Left colon (tissue), 2 donors: ENCODE measurements around the gene ART1. TPM values are rescaled to one million over a fixed set of nuclear protein-coding genes. Genes with fewer than 3 reads are reported as not detected.
"Not testable (repeated sequence)": the region's sequence is repeated elsewhere in the genome, so short reads cannot be mapped to it uniquely, and the experiment has no call there.

Source experiments
- ATAC-seq: fragments of 200-7000 bp; cut with Tn5 transposase; one replicate; pipeline ENCODE4 v1.9.1; 2020; ENCODE audit warnings: mild to moderate bottlenecking, moderate library complexity
- DNase-seq, 2 donors: peaks; one replicate each; pipeline ENCODE4 v3.0.0-alpha.2; 2020
- intact Hi-C, 2 donors: fragments of 100-400 bp; cut with DNase I in 1 of 2; cut with micrococcal nuclease in 1 of 2; formaldehyde crosslinking; loops; one replicate each; pipeline versions ENCODE4 v1.11.2 to v1.14.0; 2022; cut with DNase I, micrococcal nuclease
- long read RNA-seq: library from polyadenylated mRNA; unstranded; transcript quantifications from one replicate; pipeline ENCODE4 v2.0.0, GENCODE V29; 2021
- total RNA-seq, 2 donors: library from RNA; stranded (reverse); fragmentation: NEBNext Ultra II Directional; extraction: Animal tissue kit (Norgen Biotek cat#: 25700); gene quantifications; one replicate each; pipeline ENCODE4 v1.2.1, GENCODE V29; 2021
- donor health status: DM: no; HTN: no; CAD: no.
- donor health status: DM: yes; HTN: yes; CAD: no.

Gene ART1
- total RNA-seq = not detected
- long read RNA-seq = 0 reads

DNA sequence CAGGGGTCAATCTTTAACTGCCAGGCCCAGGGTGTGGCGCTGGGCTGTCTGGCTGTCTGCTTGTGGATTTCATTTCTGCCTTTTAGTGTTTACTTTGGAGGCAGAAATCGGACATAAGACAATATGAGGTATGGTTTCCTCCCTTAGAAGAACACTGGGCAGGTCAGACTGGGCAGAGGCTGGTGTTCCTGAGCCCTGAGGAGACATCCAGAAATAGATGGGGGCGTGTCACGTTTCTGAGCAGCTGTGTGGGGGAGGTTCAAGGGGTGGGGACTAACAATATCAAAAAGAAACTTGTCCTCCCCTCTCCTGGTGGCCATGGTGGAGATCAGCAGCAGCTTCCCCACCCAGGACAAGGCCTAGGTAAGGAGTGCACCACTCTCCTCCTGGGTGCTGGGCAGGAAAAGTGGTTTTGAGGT, at the start of gene ART1:
TSS of gene ART1 (plus strand) at position 312 of the 419 bp plus-strand sequence. CDS start 14,086 bp downstream, outside the sequence.
- intact Hi-C loops = no loop called here
- ATAC-seq (peak; percentile 59), DNase-seq (peak in 1 of 2 donors; percentile 11)

DNA sequence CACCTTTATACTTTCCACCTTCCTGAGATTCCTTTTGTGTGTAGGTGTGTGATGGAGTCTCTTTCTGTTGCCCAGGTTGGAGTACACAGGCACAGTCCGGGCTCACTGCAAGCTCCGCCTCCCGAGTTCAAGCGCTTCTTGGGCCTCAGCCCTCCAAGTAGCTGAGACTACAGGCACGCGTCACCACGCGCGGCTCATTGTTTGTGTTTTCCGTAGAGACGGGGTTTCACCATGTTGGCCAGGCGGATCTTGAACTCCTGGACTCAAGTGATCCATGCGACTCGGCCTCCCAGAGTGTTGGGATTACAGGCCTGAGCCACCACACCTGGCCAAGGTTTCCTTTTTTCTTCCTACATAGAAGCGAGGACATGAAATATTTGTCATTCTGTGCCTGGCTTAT, 47.2 kb upstream of the ART1 start:
- DNase-seq, intact Hi-C loops, ATAC-seq: not testable (repeated sequence)

DNA sequence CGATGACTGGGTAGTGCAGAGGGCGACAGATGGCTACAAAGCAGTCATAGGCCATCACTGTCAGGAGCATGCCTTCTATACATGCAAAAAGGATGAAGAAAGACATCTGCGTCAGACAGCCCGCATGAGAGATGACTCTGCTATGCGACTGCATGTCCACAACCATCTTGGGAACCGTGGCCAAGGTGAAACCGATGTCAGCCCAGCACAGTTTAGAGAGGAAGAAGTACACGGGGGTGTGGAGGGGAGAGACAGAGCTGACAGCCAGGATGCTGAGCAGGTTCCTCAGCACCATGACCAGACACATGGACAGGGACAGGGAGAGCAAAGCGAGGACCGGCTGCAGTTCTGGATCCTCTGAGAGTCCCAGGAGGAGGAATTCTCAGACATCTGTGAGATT, 44.7 kb upstream of the ART1 start:
- ATAC-seq, intact Hi-C loops, DNase-seq: not testable (repeated sequence)

DNA sequence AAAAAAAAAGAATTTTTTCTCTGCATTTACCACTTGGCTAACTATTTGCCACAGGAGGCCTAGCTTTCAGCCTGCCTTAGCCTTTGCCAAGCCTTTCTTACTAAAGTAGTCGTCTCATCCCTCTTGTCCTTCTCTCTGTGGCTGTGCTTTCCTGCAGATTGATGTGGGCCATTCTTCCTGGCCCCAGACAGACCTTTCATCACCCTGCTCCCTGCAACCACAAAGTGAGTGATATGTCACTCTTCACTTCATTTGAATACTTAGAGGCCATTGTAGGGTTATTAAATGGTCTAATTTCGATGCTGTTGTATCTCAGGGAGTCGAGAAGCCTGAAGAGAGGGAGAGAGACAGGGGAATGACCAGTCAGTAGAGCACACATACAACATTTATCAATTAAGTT, 40.8 kb upstream of the ART1 start:
- intact Hi-C loops = no loop called here
- ATAC-seq (no peak), DNase-seq (no peak)

GRCh38 chr11:3605283-3605662, 39.7 kb upstream of the ART1 start:
- DNase-seq (no peak), ATAC-seq (no peak)
- intact Hi-C loops = no loop called here

DNA sequence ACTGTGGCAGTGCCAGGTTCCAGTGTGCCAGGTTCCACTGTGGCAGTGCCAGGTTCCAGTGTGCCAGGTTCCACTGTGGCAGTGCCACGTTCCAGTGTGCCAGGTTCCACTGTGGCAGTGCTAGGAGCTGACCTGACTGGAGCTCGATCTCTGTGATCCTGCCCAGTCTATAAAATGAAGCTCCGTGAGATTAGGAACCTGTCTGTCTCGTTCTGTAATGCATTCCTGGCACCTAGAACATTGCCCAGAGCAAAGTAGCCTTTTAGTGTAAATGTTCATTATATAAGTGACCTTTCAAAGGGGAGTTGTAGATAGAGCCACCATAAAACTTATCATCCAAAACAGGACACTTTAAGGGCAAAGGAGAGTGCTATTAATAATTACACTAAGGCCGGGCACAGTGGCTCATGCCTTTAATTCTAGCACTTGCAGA, 39.1 kb upstream of the ART1 start:
- intact Hi-C loops = no loop called here
- DNase-seq = no peak
- ATAC-seq = peak; percentile 69

- ATAC-seq (peak; percentile 74), DNase-seq (no peak)
These were observed 35.3 kb upstream of the ART1 start for GRCh38 chr11:3609416-3610265.

DNA sequence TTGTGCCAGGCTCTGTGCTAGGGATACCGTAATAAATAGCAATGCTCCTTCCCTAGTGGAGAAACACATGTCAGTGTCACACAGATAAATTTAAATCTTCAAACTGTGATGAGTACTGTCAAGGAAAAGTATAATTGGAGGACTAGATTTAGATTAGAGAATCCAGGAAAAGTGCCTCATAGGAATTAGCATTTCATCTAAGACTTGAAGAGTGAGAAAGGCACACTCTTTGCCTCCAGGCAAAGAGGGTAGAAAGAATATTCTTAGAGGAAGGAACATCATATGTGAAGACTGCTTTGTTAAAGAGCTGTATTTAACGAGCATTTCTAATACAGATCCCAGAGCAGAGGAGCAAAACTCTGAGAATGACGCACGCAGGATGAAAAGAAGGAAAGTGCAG, 34.1 kb upstream of the ART1 start:
- intact Hi-C loops = no loop called here
- ATAC-seq = no peak
- no peak for DNase-seq

More at GRCh38 chr11:3609416-3610265, 35.3 kb upstream of the ART1 start:
- intact Hi-C loops = no loop called here

- DNase-seq (no peak), ATAC-seq (no peak)
- intact Hi-C loops = no loop called here
These were observed 32.8 kb upstream of the ART1 start for GRCh38 chr11:3611976-3612678.

DNA sequence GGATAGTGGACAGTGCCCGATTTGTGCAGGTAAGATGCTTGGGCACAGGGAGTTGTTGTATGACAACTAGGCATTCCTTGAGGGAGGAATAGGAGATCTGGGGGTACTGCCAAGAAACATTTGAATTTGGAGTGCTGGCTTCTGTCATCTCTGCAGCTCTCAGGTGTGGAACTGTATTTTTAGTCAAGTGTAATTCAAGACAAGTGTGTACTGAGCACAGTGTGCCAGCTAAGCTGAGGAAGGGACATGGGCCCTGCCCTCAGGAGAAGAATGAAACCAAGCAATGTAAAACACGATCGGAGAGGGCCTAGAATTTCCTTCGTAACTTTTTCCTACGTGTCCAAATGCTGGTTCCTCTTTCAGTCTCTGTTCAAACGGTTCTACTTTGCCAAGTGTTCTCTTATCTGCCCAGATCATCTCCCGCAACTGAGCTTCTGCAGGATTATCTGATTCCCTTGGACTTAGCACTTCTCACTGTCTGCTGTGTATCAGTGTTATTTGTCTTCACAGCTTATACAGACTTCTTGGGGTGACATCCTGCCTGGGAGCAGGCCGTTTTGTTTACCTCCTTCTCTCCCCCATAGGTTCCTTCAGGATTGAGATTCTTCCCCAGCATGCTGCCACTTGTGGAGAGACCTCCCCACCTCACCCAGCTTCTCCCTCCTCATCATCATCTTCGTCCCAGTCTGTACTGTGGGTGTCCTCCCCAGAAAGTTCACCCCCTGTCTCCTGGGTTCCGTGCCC, 30.8 kb upstream of the ART1 start:
- ATAC-seq = no peak

GRCh38 chr11:3614742-3615171, 30.2 kb upstream of the ART1 start:
- ATAC-seq = no peak
- intact Hi-C loops = no loop called here
- DNase-seq = peak in 1 of 2 donors; percentile 8

More for the DNA sequence above, 30.8 kb upstream of the ART1 start:
- no peak for DNase-seq
- intact Hi-C loops = no loop called here

GRCh38 chr11:3615998-3616397, 28.9 kb upstream of the ART1 start:
- DNase-seq = no peak

GRCh38 chr11:3616721-3617460, 28.0 kb upstream of the ART1 start:
- ATAC-seq (no peak), DNase-seq (no peak)
- intact Hi-C loops = no loop called here

More at GRCh38 chr11:3615998-3616397, 28.9 kb upstream of the ART1 start:
- intact Hi-C loops = no loop called here
- ATAC-seq = no peak

DNA sequence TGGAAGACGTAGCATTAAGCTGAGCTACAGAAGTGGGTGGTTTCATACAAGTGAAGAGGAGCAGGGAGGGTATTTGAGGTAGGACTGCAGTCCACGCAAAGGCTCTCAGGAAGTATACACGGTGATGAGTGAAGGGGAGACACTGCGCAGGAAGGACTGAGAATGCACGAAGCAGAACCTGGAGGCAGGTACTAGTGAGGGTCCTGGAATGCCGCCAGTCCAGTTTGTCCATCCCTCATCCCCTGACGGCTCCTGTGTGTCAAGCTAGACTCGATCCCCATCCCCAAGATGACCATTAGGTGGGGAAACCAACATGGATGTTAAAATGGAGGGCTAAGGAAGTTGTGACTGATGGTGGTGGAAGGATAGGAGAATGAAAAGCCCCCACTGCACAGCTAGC, 26.9 kb upstream of the ART1 start:
- intact Hi-C loops = no loop called here
- DNase-seq (no peak), ATAC-seq (no peak)

DNA sequence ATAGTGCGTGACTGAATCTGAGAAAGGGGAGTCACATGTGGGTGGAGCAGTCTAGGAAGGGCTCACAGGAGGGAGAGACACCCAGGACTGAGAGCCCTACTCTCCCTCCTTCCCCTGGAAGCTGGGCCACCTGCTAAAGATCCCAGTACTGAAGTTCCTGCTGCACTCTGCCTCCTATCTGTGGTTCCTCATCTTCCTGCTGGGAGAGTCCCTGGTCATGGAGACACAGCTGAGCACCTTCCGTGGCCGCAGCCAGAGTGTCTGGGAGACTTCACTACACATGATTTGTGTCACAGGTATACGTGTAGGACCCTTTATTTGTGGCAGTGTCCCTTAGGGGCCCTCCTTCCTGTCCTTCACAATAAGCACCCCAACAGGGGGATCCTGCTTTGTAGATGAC, 22.4 kb upstream of the ART1 start:
- intact Hi-C loops = no loop called here
- ATAC-seq = no peak
- no peak for DNase-seq

GRCh38 chr11:3623121-3623520, 21.8 kb upstream of the ART1 start:
- ATAC-seq (no peak), DNase-seq (no peak)
- intact Hi-C loops = no loop called here

DNA sequence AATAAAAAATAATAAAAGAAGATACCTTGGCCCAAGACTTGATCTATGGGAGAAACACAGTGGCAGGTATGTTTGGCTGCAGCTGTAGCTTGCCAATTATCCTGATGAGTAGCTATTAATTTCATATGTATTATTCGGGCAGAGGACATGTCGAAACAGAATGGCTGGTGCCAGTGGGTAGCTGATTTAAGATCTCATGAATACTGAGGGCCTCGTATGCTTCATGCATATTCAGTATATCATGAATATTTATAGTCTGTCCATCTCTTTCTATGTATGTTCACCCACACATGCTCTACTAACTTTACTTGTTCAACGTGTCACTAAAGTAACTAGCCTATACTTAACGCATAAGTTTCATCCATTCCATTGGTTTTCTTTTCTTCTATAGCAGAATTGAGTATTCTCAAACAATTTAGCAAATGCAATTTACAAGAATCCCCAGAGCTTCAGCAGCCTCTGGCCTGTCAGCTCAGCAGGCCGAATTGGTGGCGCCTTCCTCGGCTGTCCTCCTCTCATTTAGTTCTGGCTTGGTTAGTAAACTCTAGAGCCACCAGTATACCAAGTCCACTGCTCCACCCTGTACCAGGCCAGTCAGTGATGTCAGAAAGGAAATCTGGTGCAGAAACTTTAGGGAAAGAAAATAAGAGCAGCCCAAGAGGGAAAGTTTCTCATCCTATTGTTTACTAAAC, 21.0 kb upstream of the ART1 start:
- DNase-seq = no peak
- no peak for ATAC-seq
- intact Hi-C loops = no loop called here
